HEK293 (cell line): ENCODE measurements around the gene CP.

ENCODE experiments used
- BCL11B ChIP-seq: fragments of 450-650 bp; formaldehyde crosslinking; IDR thresholded peaks from 2 replicates; pipeline ENCODE4 v1.5.1; 2016; ENCODE audit warnings: low read depth, missing biosample characterization, missing genetic modification characterization
- EGR2 ChIP-seq: fragments of 450-650 bp; formaldehyde crosslinking; IDR thresholded peaks from 2 replicates; pipeline ENCODE4 v1.5.1; 2016; ENCODE audit warnings: low read depth, missing biosample characterization, missing genetic modification characterization
- HOXC10 ChIP-seq: sonication (generic); formaldehyde crosslinking; IDR thresholded peaks from 2 replicates; pipeline ENCODE4 v1.8.1; 2023; ENCODE audit warnings: mild to moderate bottlenecking, missing genetic modification reagents
- INSM2 ChIP-seq: fragments of 450-650 bp; formaldehyde crosslinking; IDR thresholded peaks from 2 replicates; pipeline ENCODE4 v1.5.1; 2016; ENCODE audit warnings: missing biosample characterization, missing genetic modification characterization
- OVOL3 ChIP-seq: fragments of 450-650 bp; formaldehyde crosslinking; IDR thresholded peaks from 2 replicates; pipeline ENCODE4 v1.5.1; 2016; ENCODE audit warnings: missing biosample characterization, missing genetic modification characterization
- PRDM1 ChIP-seq: fragments of 450-650 bp; formaldehyde crosslinking; IDR thresholded peaks from 2 replicates; pipeline ENCODE4; 2016; ENCODE audit warnings: missing biosample characterization, missing genetic modification characterization
- SALL2 ChIP-seq: fragments of 450-650 bp; formaldehyde crosslinking; IDR thresholded peaks from 2 replicates; pipeline ENCODE4 v1.5.0; 2017; ENCODE audit warnings: missing biosample characterization, mild to moderate bottlenecking, missing genetic modification characterization, borderline replicate concordance
- SCRT1 ChIP-seq: fragments of 450-650 bp; formaldehyde crosslinking; IDR thresholded peaks from 2 replicates; pipeline ENCODE4 v1.5.1; 2016; ENCODE audit warnings: missing biosample characterization, missing genetic modification characterization, borderline replicate concordance
- SP7 ChIP-seq: fragments of 450-650 bp; formaldehyde crosslinking; IDR thresholded peaks from 2 replicates; pipeline ENCODE4 v1.5.1; 2016; ENCODE audit warnings: missing biosample characterization, missing genetic modification characterization
- ZBTB44 ChIP-seq: fragments of 450-650 bp; IDR thresholded peaks from 2 replicates; pipeline ENCODE4 v1.5.1; 2018; ENCODE audit warnings: missing biosample characterization, mild to moderate bottlenecking, missing genetic modification characterization
- ZBTB7A ChIP-seq: fragments of 450-650 bp; formaldehyde crosslinking; IDR thresholded peaks from 2 replicates; pipeline ENCODE4 v1.5.1; 2016; ENCODE audit warnings: low read depth, missing biosample characterization, missing genetic modification characterization
- ZEB2 ChIP-seq: fragments of 450-650 bp; formaldehyde crosslinking; IDR thresholded peaks from 2 replicates; pipeline ENCODE4 v1.5.1; 2016; ENCODE audit warnings: missing biosample characterization, missing genetic modification characterization
- ZNF112 ChIP-seq: fragments of 450-650 bp; formaldehyde crosslinking; IDR thresholded peaks from 2 replicates; pipeline ENCODE4 v1.5.0; 2017; ENCODE audit warnings: missing biosample characterization, missing genetic modification characterization
- ZNF146 ChIP-seq: fragments of 450-650 bp; formaldehyde crosslinking; IDR thresholded peaks from 2 replicates; pipeline ENCODE4 v1.5.1; 2016; ENCODE audit warnings: missing biosample characterization, missing genetic modification characterization
- ZNF148 ChIP-seq: fragments of 450-650 bp; formaldehyde crosslinking; IDR thresholded peaks from 2 replicates; pipeline ENCODE4 v1.5.0; 2017; ENCODE audit warnings: missing biosample characterization, missing genetic modification characterization, borderline replicate concordance
- ZNF169 ChIP-seq: fragments of 450-650 bp; formaldehyde crosslinking; IDR thresholded peaks from 2 replicates; pipeline ENCODE4 v1.5.1; 2016; ENCODE audit warnings: missing biosample characterization, missing genetic modification characterization
- ZNF223 ChIP-seq: fragments of 450-650 bp; formaldehyde crosslinking; IDR thresholded peaks from 2 replicates; pipeline ENCODE4 v1.5.1; 2016; ENCODE audit warnings: missing biosample characterization, missing genetic modification characterization
- ZNF24 ChIP-seq: fragments of 450-650 bp; formaldehyde crosslinking; IDR thresholded peaks from 2 replicates; pipeline ENCODE4 v1.5.1; 2016; ENCODE audit warnings: missing biosample characterization, missing genetic modification characterization
- ZNF26 ChIP-seq: fragments of 450-650 bp; formaldehyde crosslinking; IDR thresholded peaks from 2 replicates; pipeline ENCODE4 v1.5.1; 2016; ENCODE audit warnings: missing biosample characterization, missing genetic modification characterization
- ZNF341 ChIP-seq: fragments of 450-650 bp; formaldehyde crosslinking; IDR thresholded peaks from 2 replicates; pipeline ENCODE4; 2016; ENCODE audit warnings: low read depth, missing biosample characterization, missing genetic modification characterization
- ZNF350 ChIP-seq: fragments of 450-650 bp; formaldehyde crosslinking; IDR thresholded peaks from 2 replicates; pipeline ENCODE4 v1.5.0; 2017; ENCODE audit warnings: missing biosample characterization, mild to moderate bottlenecking, missing genetic modification characterization
- ZNF433 ChIP-seq: fragments of 450-650 bp; formaldehyde crosslinking; IDR thresholded peaks from 2 replicates; pipeline ENCODE4 v1.5.1; 2016; ENCODE audit warnings: missing biosample characterization, missing genetic modification characterization, low read depth
- ZNF48 ChIP-seq: fragments of 450-650 bp; formaldehyde crosslinking; IDR thresholded peaks from 2 replicates; pipeline ENCODE4 v1.5.1; 2016; ENCODE audit warnings: missing biosample characterization, missing genetic modification characterization
- ZNF530 ChIP-seq: fragments of 450-650 bp; formaldehyde crosslinking; IDR thresholded peaks from 2 replicates; pipeline ENCODE4 v1.5.1; 2016; ENCODE audit warnings: low read depth, missing biosample characterization, missing genetic modification characterization
- ZNF548 ChIP-seq: fragments of 450-650 bp; formaldehyde crosslinking; IDR thresholded peaks from 2 replicates; pipeline ENCODE4 v1.5.1; 2016; ENCODE audit warnings: missing biosample characterization, missing genetic modification characterization
- ZNF600 ChIP-seq: fragments of 450-650 bp; formaldehyde crosslinking; IDR thresholded peaks from 2 replicates; pipeline ENCODE4 v1.5.1; 2016; ENCODE audit warnings: missing biosample characterization, missing genetic modification characterization
- ZNF621 ChIP-seq: fragments of 450-650 bp; formaldehyde crosslinking; IDR thresholded peaks from 2 replicates; pipeline ENCODE4 v1.5.1; 2017; ENCODE audit warnings: missing biosample characterization, missing genetic modification characterization
- ZNF623 ChIP-seq: fragments of 450-650 bp; formaldehyde crosslinking; IDR thresholded peaks from 2 replicates; pipeline ENCODE4 v1.5.1; 2016; ENCODE audit warnings: missing biosample characterization, missing genetic modification characterization
- ZNF692 ChIP-seq: fragments of 450-650 bp; formaldehyde crosslinking; IDR thresholded peaks from 2 replicates; pipeline ENCODE4 v1.5.1; 2016; ENCODE audit warnings: missing biosample characterization, missing genetic modification characterization
- ZNF843 ChIP-seq: fragments of 450-650 bp; formaldehyde crosslinking; IDR thresholded peaks from 2 replicates; pipeline ENCODE4 v1.5.1; 2016; ENCODE audit warnings: missing biosample characterization, missing genetic modification characterization
- ZSCAN4 ChIP-seq: fragments of 450-650 bp; formaldehyde crosslinking; IDR thresholded peaks from 2 replicates; pipeline ENCODE4 v1.5.1; 2017; ENCODE audit warnings: missing biosample characterization, missing genetic modification characterization

CP gene

GRCh38 chr3:149129326-149130205, 92.1 kb downstream of the CP start, which contains the start of gene HPS3 (continued):
- TF ChIP-seq ZBTB44 (tag by site-specific recombination), result no peak
- TF ChIP-seq ZNF148 (tag by site-specific recombination), result no peak
- TF ChIP-seq BCL11B (tag by site-specific recombination), result no peak
- TF ChIP-seq ZNF621 (tag by site-specific recombination), result no peak
- TF ChIP-seq ZBTB7A (tag by site-specific recombination), result no peak
- peak; percentile 79 for TF ChIP-seq ZNF341
- no peak for TF ChIP-seq ZNF146 (tag by site-specific recombination)
- no peak for TF ChIP-seq ZNF433 (tag by site-specific recombination)
- no peak for TF ChIP-seq ZNF623
- TF ChIP-seq ZNF600 (tag by site-specific recombination), result peak; percentile 71
- TF ChIP-seq ZNF26, result no peak
- TF ChIP-seq SALL2 (tag by site-specific recombination), result no peak
- TF ChIP-seq ZNF548 (tag by site-specific recombination), result no peak
- TF ChIP-seq ZNF692 (tag by site-specific recombination), result peak; percentile 77
- peak; percentile 22; the same call in 1 of the 2 replicates for TF ChIP-seq ZNF843 (tag by site-specific recombination)
- 0 out of 2 replicates have a peak, but pooled peaks have one; percentile 56 for TF ChIP-seq ZNF24 (tag by site-specific recombination)
- TF ChIP-seq OVOL3, result no peak
- peak; percentile 77; the same call in 1 of the 2 replicates for TF ChIP-seq ZEB2 (tag by site-specific recombination)
- no peak for TF ChIP-seq ZSCAN4 (tag by site-specific recombination)
- no peak for TF ChIP-seq ZNF350
- TF ChIP-seq SCRT1 (tag by site-specific recombination), result no peak
- no peak for TF ChIP-seq ZNF169 (tag by site-specific recombination)
- no peak for TF ChIP-seq PRDM1 (tag by site-specific recombination)
- peak; percentile 71; the same call in 1 of the 2 replicates for TF ChIP-seq SP7 (tag by site-specific recombination)
- TF ChIP-seq ZNF530 (tag by site-specific recombination), result no peak
- TF ChIP-seq ZNF112 (tag by site-specific recombination), result no peak
- TF ChIP-seq HOXC10 (CRISPR knock-in tag), result no peak
- TF ChIP-seq INSM2, result peak; percentile 29; the same call in 1 of the 2 replicates
- TF ChIP-seq ZNF48 (tag by site-specific recombination), result no peak
- TF ChIP-seq ZNF223 (tag by site-specific recombination), result no peak
- no peak for TF ChIP-seq EGR2 (tag by site-specific recombination)
